Loucy (cell line): ENCODE results near the gene PGF.

Source experiments
- H2AFZ ChIP-seq: fragments of 200-600 bp; sonication (generic); 2 replicates; pipeline ENCODE4 v1.6.0; 2016; ENCODE audit warnings: antibody characterized with exemption, mild to moderate bottlenecking, low read length, moderate library complexity
- H3F3A ChIP-seq: fragments of 200-600 bp; 2 replicates; pipeline ENCODE4 v1.6.0; 2016; ENCODE audit warnings: antibody characterized with exemption, low read depth, mild to moderate bottlenecking
- H3K27me3 ChIP-seq: fragments of 200-600 bp; sonication (generic); 2 replicates; pipeline ENCODE4 v1.6.1; 2014; ENCODE audit warnings: low read length, mild to moderate bottlenecking; ENCODE audit not compliant: insufficient read depth, poor library complexity, severe bottlenecking
- H3K36me3 ChIP-seq: fragments of 200-600 bp; sonication (generic); 2 replicates; pipeline ENCODE4 v1.6.1; 2016; ENCODE audit warnings: low read length; ENCODE audit not compliant: insufficient read depth
- H3K4me1 ChIP-seq: fragments of 200-600 bp; sonication (generic); 2 replicates; pipeline ENCODE4 v1.5.1; 2014; ENCODE audit warnings: low read length, mild to moderate bottlenecking; ENCODE audit not compliant: insufficient read depth, poor library complexity, severe bottlenecking
- H3K4me2 ChIP-seq: fragments of 200-600 bp; sonication (generic); 2 replicates; pipeline ENCODE4 v1.6.0; 2014; ENCODE audit warnings: antibody characterized with exemption, low read length, low read depth, mild to moderate bottlenecking; ENCODE audit not compliant: poor library complexity, severe bottlenecking
- H3K4me3 ChIP-seq: fragments of 200-600 bp; sonication (generic); 2 replicates; pipeline ENCODE4 v1.5.1; 2014; ENCODE audit warnings: low read length, mild to moderate bottlenecking, mixed read lengths; ENCODE audit not compliant: poor library complexity, severe bottlenecking
- H3K79me2 ChIP-seq: fragments of 200-600 bp; sonication (generic); 2 replicates; pipeline ENCODE4 v1.6.1; 2014; ENCODE audit warnings: low read length; ENCODE audit not compliant: insufficient read depth
- H3K9ac ChIP-seq: fragments of 200-600 bp; sonication (generic); 2 replicates; pipeline ENCODE4 v1.6.0; 2014; ENCODE audit warnings: mild to moderate bottlenecking, low read depth, low read length, moderate library complexity; ENCODE audit not compliant: poor library complexity, severe bottlenecking
- H3K9me2 ChIP-seq: fragments of 200-600 bp; sonication (generic); replicated peaks from 2 replicates; pipeline ENCODE4 v1.6.1; 2016; ENCODE audit warnings: low read depth, low read length, mixed read lengths
- H3K9me3 ChIP-seq: fragments of 200-600 bp; sonication (generic); 2 replicates; pipeline ENCODE4 v1.6.1; 2014; ENCODE audit warnings: mild to moderate bottlenecking, antibody characterized with exemption, low read length, low read depth; ENCODE audit not compliant: insufficient read depth
- H4K20me1 ChIP-seq: fragments of 200-600 bp; sonication (generic); 2 replicates; pipeline ENCODE4 v1.6.0; 2014; ENCODE audit warnings: antibody characterized with exemption, low read length, mild to moderate bottlenecking; ENCODE audit not compliant: insufficient read depth, poor library complexity, severe bottlenecking
- CTCF ChIP-seq: fragments of 200-600 bp; sonication (generic); conservative IDR thresholded peaks from 2 replicates; pipeline ENCODE4 v1.5.1; 2014; ENCODE audit warnings: mild to moderate bottlenecking, antibody characterized with exemption, low read length
- EZH2phosphoT487 ChIP-seq: fragments of 200-600 bp; IDR thresholded peaks from 2 replicates; pipeline ENCODE4 v1.6.1; 2018; ENCODE audit warnings: antibody characterized with exemption, mild to moderate bottlenecking, moderate library complexity, borderline replicate concordance

The PGF gene

DNA sequence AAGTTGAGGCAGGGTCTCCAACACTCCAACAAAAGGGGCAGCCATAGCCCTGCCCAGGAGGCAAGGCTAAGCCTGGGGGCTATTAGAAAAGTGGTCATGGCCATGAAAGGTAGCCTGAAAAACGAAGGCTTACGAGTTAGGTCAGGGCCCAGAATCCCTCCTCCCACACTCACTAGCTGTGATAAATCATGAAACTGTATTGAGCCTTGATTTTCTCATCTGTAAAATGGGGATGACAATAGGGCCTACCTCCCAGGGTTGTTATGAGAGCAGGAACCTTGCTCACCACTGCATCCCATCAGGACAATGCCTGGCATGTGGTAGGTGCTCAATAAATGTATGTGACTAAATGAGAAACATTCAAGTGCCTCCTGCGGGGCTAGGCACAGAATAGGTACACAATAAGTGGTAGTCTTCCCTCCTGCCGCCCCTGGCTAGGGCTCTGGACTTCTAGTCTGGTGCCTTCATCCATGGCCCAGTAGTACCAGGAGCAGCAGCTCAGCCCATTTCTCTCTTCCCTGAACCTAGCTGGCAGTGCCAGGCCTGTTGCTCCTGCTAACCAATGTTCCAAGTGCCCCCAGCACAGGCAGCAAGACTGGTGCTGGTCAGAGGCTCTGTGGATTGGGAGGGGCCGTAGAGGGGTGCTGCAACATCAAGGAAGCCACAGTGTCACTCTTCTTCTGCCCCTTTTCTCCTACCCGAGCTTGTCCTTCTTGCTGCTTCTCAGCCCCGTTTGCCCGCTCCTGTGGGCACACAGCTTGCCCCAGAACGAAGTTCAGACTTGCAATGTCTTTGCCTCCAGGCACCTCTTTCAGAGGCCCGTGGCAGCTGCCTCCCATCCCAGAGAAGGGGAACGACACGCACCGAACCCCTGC, 7.8 kb downstream of the PGF start:
- no peaks in the 10 kb centered on the region for H3K27me3 ChIP-seq
- no peaks in the 10 kb centered on the region for H4K20me1 ChIP-seq
- H3K4me2 ChIP-seq = no peak overlapping the region
- H2AFZ ChIP-seq = no peak overlapping the region
- no peak overlapping the region for H3K4me3 ChIP-seq
- no peaks in the 10 kb centered on the region for H3K36me3 ChIP-seq
- peaks cover 5% of the 10 kb centered on the region for H3K4me1 ChIP-seq
- no peaks in the 10 kb centered on the region for H3K9me3 ChIP-seq
- no peaks in the 10 kb centered on the region for H3F3A ChIP-seq
- no peaks in the 10 kb centered on the region for H3K79me2 ChIP-seq
- H3K9ac ChIP-seq = peak overlapping the region; percentile 15
- H3K9me2 ChIP-seq = no peaks in the 10 kb centered on the region
- TF ChIP-seq CTCF = no peak
- no peak for TF ChIP-seq EZH2phosphoT487

GRCh38 chr14:74946659-74947281, 8.6 kb downstream of the PGF start:
- peak overlapping the region; percentile 88 for H2AFZ ChIP-seq

More at GRCh38 chr14:74946659-74947281, 8.6 kb downstream of the PGF start:
- H3K9ac ChIP-seq = peak overlapping the region; percentile 15
- no peaks in the 10 kb centered on the region for H3F3A ChIP-seq
- no peak; the same call in 1 of the 2 replicates for TF ChIP-seq CTCF
- TF ChIP-seq EZH2phosphoT487 = no peak
- no peaks in the 10 kb centered on the region for H3K36me3 ChIP-seq
- peak overlapping the region; percentile 5 for H3K4me2 ChIP-seq
- H3K9me2 ChIP-seq = no peaks in the 10 kb centered on the region
- H3K27me3 ChIP-seq = no peaks in the 10 kb centered on the region
- H3K4me1 ChIP-seq = peaks cover 5% of the 10 kb centered on the region
- H3K4me3 ChIP-seq = no peak overlapping the region
- no peaks in the 10 kb centered on the region for H4K20me1 ChIP-seq
- no peaks in the 10 kb centered on the region for H3K9me3 ChIP-seq
- no peaks in the 10 kb centered on the region for H3K79me2 ChIP-seq
